NB4 (cell line): ENCODE results near the gene ZNF319.

Experiments used
- DNase-seq: peaks from one replicate; pipeline ENCODE4 v3.0.0; 2010; ENCODE audit warnings: low read depth
- H3K4me3 ChIP-seq: one replicate; pipeline ENCODE4 v1.5.1; 2011; ENCODE audit warnings: mild to moderate bottlenecking, low read depth, low read length, moderate library complexity
- MYC ChIP-seq: IDR thresholded peaks from 2 replicates; pipeline ENCODE4 v1.6.1; 2011; ENCODE audit warnings: low read depth, low read length
- POLR2A ChIP-seq: IDR thresholded peaks from 2 replicates; pipeline ENCODE4 v1.6.1; 2011; ENCODE audit warnings: mild to moderate bottlenecking; ENCODE audit not compliant: insufficient read length; ENCODE audit errors: extremely low read depth
- TF ChIP-seq, protein P1 (sequence below): IDR thresholded peaks from one replicate; pipeline ENCODE4 v1.5.1; 2012; ENCODE audit warnings: low read depth, low read length
- TF ChIP-seq, protein P2 (sequence below): IDR thresholded peaks from 2 replicates; pipeline ENCODE4 v1.6.1; 2011; ENCODE audit warnings: low read depth, low read length

Gene ZNF319

DNA sequence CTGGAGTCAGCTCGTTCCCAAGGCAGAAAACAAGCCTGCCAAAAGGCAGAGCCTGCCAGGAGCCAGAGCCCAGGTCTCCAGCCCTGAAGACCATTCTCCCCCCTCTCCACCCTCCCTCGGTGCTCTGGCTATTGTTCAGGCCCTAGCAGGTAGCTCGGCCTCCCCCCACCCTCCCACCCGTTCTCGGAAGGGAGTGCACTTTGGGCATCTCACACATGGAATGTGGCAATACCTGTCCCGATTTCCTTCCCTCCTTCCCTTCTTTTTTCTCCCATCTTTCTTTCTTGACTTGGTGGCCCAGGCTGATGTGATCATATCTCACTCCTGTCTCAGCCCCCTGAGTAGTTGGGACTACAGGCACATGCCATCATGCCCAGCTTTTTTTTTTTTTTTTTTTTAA lies 41.9 kb downstream of the ZNF319 start:
- no peak overlapping the region for H3K4me3 ChIP-seq
- no peak for DNase-seq
- TF ChIP-seq MYC: no peak
- TF ChIP-seq, protein P1, sequence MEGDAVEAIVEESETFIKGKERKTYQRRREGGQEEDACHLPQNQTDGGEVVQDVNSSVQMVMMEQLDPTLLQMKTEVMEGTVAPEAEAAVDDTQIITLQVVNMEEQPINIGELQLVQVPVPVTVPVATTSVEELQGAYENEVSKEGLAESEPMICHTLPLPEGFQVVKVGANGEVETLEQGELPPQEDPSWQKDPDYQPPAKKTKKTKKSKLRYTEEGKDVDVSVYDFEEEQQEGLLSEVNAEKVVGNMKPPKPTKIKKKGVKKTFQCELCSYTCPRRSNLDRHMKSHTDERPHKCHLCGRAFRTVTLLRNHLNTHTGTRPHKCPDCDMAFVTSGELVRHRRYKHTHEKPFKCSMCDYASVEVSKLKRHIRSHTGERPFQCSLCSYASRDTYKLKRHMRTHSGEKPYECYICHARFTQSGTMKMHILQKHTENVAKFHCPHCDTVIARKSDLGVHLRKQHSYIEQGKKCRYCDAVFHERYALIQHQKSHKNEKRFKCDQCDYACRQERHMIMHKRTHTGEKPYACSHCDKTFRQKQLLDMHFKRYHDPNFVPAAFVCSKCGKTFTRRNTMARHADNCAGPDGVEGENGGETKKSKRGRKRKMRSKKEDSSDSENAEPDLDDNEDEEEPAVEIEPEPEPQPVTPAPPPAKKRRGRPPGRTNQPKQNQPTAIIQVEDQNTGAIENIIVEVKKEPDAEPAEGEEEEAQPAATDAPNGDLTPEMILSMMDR: no peak
- no peak for TF ChIP-seq POLR2A
- TF ChIP-seq, protein P2, sequence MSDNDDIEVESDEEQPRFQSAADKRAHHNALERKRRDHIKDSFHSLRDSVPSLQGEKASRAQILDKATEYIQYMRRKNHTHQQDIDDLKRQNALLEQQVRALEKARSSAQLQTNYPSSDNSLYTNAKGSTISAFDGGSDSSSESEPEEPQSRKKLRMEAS: no peak

DNA sequence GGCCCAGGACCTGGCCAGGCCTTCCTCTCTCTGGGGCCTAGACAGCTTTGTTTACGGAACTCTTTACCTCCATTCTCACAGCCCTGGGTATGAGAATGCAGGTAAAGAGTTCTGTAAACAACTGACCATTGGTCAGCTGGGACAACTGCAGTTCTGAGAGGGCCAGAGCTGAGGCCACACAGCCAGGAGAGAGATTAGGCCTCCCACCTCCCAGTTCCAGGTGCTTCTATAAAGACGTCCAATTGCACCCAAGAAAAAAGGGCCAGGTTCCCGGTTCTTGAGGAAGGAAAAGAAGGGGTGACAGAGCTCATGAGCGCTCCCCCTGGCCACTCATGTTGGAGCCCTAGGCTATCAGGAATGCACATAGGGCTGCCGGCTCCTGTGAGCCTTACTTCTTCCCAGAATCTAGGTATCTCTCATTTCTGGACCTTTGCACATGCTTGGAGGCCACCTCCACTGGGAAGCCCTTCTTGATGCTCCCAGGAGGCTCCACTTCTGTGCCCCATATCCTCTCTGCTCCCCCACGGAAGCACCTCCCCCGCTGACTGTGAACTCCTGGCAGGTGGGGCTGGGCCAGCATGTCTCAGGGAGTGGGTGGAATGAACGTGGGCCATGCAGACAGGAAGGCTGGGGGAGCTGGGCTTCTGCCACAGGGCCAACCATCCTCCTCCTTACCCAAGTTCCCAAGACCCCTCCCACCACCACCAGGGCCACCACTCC lies 42.6 kb downstream of the ZNF319 start:
- TF ChIP-seq, protein P1: peak; percentile 4
- TF ChIP-seq, protein P2: no peak
- H3K4me3 ChIP-seq: no peak overlapping the region
- no peak for DNase-seq

DNA sequence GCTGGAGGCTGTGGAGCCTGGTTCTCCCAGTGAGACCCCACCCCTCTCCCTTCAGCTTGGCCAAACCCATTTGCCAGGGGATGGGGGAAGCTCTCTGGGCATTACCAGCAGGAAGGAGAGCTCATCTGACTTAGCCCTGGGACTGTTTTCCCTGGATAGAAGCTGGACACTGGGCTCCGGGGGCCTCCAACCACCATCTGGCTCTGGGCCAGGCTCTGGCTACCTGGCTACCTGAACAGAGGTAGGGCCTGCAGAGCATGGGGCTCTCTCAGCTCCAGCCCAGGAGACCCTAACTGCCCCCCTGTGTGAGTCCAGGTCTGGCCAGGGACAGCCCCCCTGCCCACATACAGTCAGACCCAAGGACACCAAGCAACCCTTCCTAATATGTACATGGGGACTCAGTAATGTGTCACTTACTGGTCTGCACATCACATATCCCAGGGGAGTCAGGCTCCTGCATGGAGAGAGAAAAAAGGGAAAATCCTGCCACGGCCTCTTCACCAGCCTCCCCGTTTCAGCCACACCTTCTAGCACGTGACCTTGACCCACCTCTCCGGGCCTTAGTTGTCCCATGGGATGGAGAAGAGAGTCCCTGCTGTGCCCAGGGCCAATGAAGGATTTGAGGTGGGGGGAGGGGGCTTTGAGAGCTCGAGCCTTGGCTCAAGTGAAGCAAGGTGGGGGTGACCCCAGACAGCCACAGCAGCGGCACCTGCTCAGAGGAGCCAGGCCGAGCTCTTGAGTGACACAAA lies 43.4 kb downstream of the ZNF319 start:
- TF ChIP-seq, protein P1: no peak
- TF ChIP-seq POLR2A (no peak), MYC (no peak)
- TF ChIP-seq, protein P2: no peak
- no peak for DNase-seq
- no peak overlapping the region for H3K4me3 ChIP-seq

DNA sequence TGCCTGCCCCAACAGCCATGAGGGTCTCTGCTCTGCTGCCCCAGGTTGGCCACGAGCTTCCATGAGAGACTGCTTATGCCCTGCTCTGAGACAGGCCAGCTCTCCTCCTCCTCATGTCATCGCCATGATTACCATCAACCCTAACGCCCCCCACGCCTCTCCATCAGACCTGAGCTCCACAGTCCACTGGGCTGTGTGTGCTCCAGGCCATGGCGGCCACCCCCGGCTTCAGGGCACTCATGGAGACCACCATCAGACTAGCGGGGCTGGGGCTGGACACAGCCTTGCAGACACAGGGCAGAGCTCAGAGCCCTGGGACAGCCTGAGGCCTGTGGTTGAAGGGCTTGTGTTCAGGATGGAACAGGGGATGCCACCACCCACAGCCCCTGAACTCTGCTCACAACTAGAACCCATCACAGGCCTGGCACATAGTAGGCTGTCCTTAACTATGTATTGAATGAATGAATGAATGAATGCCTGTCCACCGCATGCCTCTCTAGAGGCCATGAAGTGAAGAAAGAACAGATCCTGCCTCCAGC lies 44.1 kb downstream of the ZNF319 start:
- no peak overlapping the region for H3K4me3 ChIP-seq
- TF ChIP-seq, protein P1: no peak
- TF ChIP-seq POLR2A: no peak
- TF ChIP-seq MYC: no peak
- TF ChIP-seq, protein P2: no peak
- DNase-seq: no peak

DNA sequence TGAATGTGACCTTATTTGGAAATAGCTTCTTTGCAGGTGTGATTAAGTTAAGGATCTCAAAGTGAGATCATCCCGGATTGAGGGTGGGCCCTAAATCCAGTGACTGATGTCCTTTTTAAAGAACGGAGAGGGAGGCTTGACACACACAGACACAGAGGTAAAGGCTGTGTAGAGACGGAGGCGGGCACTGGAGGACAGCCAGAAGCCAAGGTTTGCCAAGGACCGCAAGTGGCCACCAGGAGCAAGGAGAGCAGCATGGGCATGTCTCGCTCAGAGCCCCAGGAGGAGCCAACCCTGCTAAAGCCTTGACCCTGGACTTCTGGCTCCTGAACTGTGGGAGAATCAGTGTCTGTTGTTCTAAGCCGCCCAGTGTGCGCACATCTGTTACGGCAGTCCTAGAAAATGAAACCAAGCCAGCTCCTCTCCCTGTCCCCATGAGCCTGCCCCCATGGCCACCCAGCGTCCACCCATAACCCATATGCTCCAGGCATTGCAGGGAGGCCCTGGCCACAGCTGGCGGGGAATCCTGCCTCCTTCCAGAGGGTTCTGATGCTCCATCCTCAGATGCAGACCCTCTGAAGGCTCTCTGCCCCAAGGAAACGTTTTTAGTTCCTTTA lies 44.8 kb downstream of the ZNF319 start:
- no peak for DNase-seq
- H3K4me3 ChIP-seq: no peak overlapping the region
- TF ChIP-seq, protein P2: no peak
- TF ChIP-seq, protein P1: no peak
- TF ChIP-seq MYC (no peak), POLR2A (no peak)
